Stimulated activated CD4-positive, alpha-beta T cell treated with anti-CD3 and anti-CD28 coated beads, TNF-alpha, amount 100 ng/mL, for 48 hours (primary cell): Measurements from ENCODE around the gene ANP32A.

Experiments used
- DNase-seq, 3 donors: peaks; one replicate each; pipeline ENCODE4 v3.0.0-alpha.2; 2020; ENCODE audit warnings: low read depth in 3 of 3

The ANP32A gene

DNA sequence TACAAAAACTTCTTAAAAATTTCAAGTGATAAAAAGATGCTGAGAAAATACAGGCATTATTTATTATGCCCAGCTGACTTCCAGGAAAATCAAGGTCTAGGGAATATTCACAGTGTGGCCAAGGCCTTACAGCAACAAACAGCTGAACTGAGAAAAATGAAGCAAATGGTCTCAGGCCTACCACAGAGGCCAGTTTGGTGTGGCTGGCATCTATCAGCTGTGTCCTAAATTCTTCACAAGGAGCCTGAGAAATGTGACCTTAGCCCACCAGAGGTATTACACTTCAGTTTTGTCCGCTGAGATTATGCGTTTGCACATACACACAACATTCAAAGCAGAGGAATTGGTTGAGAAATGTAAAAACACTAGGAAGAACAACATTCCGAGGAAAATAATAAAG, 77.4 kb downstream of the ANP32A start:
- no peak for DNase-seq

DNA sequence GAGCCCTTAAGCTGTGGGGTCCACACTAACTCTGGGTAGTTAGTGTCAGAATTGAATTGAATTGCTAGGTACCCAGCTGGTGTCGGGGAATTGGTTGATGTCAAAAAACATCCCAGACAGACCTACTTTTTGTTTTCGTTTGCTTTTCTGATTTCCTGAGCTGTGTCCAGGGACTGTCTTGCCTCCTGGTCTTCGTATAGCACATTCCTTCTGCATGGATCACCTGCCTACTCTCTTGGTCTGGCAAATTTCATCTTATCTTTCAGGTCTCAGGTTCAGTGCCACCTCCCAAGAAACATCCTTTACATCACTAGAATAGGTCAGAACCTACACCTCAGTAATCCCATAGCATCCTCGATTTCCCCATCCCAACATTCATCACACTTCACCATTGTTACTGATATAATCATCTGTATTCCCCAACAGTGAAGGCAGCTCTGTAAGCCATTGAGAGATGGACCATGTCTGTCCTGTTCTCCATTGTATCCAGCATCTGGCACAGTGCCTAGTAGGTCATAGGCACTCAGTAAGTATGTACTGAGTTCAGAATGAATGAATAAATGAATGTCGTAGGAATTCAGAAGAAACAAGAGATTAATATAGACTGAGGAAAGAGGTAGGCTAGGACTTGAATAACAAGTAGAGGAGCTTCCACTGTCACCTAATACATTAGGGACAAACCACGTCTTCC, 81.2 kb downstream of the ANP32A start:
- DNase-seq = no peak

DNA sequence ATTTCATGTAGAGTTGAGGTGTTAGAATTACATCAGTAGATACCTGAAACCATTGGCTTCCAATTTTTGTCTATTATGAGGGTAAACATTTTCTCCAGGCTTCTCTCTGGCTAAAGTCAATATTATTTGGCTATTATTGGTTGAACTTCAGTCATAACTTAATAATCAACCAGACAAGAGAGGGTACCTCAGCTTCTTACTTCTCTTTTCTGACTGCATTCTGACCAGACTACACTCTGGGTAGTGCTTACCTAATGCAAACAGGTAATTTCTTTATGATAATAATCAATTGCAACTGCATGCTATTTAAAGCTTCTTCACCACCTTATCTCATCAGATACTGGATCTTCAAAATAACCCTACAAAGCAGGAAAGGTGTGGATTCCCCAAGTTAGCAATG, 85.1 kb downstream of the ANP32A start:
- DNase-seq = no peak

DNA sequence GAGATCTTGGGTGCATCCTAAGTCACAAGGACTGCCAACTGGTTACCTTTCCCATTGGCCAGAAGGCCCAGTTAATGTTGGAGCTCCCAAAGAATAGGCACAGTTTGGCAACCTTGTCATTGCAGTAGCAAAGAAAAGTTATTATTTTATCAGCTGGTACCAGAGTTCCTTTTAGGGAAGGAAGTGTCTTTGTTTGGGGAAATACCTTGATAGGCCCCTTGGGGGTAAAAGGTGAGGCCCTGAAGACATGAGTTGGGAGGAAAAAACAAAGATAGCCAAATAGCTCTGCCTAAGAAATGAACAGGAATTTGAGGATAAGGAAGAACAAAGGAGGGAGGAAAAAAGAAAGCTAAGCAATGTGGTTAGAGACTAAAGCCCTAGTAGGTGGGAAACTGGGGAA, 85.8 kb downstream of the ANP32A start:
- no peak for DNase-seq

DNA sequence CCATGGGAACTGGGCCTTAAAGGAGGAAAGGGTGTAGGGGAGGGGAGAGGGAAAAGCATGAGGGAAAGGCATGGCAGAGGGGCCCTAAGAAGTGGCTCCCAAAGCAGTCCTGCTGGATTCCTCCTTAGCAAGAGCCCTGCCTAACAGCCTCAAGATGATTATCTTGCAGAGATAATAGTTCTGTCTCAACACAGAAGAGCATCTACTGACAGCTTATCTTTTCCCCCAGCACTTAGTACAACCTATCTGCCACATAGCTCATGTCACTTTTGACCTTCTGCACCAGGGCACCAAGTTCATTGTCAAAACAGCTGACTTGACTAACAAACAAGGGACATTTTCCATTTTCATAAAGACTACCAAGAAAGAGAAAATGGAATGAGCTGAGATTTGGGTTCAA, 86.3 kb downstream of the ANP32A start:
- DNase-seq = no peak

DNA sequence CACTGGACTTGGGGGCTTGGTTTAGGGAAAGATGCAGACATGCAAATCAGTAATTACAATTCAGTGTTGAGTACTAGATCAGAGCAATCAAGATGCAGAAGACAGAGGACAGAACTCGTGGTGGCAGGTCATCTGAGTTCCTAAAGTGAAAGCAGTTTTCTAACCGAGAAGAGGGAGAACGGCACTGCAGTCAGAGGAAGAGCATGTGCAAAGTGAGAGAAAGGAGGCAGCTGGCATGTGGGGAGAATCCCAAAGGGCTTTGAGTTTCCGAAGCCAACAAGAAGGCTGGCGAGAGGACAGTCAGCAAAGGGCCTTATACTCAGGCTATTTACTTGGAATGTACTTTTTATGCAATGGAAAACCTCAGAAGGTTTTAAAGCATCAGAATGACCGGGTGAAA, 87.0 kb downstream of the ANP32A start:
- no peak for DNase-seq

DNA sequence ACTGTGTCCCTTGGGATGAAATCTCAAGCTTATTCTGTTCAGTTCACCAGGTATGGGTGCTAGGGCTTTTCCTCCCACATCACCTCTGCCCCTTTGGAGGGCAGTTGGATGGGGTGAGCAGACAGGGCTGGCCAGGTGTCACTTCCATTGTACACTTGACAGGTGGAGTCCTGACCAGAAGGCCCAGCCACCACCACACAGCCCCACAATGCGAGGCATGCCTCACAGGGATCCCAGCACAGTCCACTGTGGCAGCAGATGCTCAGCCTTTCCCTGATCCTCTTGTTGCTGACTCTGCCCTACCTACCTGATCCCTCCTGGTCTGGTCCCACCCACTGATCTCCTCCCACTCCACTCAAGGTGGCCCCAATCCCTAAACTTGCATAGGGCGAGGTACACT, 88.2 kb downstream of the ANP32A start:
- DNase-seq = no peak

DNA sequence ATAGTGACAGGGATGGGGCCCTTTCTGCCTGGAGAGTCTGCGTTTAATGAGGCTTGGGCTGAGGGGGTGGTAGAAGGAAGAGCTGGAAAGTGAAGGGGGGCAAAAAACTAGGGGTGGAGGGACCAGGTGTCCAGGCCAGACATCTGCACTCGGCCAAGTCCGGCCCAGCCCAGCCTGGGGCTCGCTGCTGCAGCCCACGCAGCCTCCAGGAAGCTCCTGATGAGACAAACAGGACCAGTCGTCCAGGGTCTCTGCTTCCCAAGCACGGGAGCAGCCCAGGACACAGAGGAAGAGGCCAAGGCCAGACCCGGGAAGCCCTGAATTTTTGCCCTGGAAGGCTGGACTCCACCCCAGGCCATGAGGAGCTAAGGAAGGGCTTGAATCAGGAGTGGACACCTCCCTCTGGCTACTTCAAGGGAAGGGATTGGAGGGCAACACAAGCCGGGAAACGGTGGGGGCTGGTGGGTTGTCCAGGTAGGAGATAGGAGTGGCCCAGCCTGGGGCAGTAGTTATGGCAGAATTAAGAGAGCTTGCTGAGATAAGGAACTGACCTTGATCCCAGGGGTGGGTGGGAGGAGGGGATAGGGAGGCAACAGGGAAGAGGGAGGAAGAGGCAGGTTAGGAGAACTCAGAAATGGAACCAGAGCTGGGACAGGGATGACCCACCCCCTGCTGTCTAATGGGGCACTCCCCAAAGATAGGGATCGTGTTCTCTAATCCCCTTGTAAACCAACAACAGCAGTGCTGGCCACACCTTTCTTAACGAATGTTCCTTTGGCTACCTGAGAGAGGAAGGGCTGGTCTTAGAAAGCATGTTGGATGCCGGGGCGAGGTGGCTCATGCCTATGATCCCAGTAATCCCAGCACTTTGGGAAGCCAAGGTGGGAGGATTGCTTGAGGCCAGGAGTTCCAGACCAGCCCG, 89.5 kb downstream of the ANP32A start:
- no peak for DNase-seq

DNA sequence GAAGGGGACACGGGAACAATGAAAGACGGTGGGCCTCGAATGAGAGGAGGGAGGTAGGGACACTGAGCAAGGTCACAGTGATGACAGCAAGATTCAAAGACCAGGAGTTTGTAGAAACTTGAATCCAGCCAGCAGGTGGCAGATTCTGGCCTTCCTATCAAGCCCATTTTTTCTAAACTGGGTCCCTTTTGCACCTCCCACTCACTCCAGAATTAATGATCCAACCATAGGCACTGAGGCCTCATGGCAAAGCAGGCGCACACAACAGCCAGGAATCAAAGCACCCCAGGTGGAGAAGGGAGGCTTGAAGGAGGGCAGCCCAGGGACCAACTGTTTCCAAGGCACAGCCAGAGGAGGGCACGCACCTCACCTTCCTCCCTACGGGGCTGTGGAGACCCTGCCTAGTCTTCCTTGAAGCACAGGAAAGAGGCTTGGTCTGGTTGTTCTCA, 90.2 kb downstream of the ANP32A start:
- DNase-seq = no peak

DNA sequence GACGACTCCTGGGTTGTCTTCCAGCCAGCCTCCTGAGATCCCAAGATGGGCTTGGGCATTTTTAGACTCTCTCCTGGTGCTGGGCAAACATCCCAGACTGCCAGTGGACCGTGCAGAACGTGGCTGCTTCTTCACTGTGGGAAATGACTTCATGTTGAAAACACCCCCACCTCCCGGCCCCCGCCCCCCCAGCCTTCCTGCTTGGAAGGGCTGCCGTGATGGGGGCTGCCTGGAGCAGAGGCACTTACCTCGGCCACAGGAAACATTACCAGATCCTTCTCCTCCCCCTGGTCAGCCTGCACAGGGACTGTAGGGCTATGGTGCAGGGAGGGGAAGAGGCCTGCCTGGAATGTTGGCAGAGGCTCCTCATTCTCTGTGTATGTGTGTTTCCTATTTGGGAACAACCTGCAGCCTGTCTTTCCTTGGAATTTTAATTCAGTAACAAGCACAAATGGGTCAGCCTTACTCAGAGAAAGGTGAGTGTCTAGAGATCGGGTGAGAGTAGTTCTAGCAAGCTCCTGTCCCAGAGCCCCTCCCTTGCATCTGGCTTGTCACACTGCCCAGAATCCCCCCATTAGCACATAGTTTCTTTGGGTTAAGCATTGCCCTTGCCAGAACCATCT, 90.8 kb downstream of the ANP32A start:
- no peak for DNase-seq
